ENCODE data around the gene ATP8B3.

The ATP8B3 gene

GRCh38 chr19:1779574-1779973, 32.5 kb downstream of the ATP8B3 start:
- ChIA-PET CTCF (interaction anchor here (1.3 to 5.0 kb wide), 6 partner anchors 9 to 16 kb away, joined by 4 to 60 read pairs (median 8); no protein-coding TSS in a partner anchor), POLR2A (no interaction called here)
- DNase-seq (ENCODE audit: low read depth, low spot score), result no peak
- TF ChIP-seq, protein P1, sequence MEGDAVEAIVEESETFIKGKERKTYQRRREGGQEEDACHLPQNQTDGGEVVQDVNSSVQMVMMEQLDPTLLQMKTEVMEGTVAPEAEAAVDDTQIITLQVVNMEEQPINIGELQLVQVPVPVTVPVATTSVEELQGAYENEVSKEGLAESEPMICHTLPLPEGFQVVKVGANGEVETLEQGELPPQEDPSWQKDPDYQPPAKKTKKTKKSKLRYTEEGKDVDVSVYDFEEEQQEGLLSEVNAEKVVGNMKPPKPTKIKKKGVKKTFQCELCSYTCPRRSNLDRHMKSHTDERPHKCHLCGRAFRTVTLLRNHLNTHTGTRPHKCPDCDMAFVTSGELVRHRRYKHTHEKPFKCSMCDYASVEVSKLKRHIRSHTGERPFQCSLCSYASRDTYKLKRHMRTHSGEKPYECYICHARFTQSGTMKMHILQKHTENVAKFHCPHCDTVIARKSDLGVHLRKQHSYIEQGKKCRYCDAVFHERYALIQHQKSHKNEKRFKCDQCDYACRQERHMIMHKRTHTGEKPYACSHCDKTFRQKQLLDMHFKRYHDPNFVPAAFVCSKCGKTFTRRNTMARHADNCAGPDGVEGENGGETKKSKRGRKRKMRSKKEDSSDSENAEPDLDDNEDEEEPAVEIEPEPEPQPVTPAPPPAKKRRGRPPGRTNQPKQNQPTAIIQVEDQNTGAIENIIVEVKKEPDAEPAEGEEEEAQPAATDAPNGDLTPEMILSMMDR (IDR thresholded peaks at IDR 0.05; ENCODE audit: insufficient read depth, low read length, missing control alignments), result no peak
- H3K4me3 ChIP-seq (ENCODE audit: low read depth, low read length), result no peak overlapping the region

- DNase-seq (ENCODE audit: low read depth, low spot score), result no peak
- H3K4me3 ChIP-seq (ENCODE audit: low read depth, low read length), result no peak overlapping the region
- TF ChIP-seq, protein P1 (IDR thresholded peaks at IDR 0.05; ENCODE audit: insufficient read depth, low read length, missing control alignments), result no peak
- ChIA-PET CTCF (interaction anchor here (1.1 to 3.0 kb wide), 4 partner anchors 9 to 187 kb away, joined by 4 to 17 read pairs (median 10); no protein-coding TSS in a partner anchor), POLR2A (no interaction called here)
Observed at GRCh38 chr19:1777149-1777548, 34.9 kb downstream of the ATP8B3 start.

- TF ChIP-seq, protein P1 (IDR thresholded peaks at IDR 0.05; ENCODE audit: insufficient read depth, low read length, missing control alignments), result no peak
- no peak for DNase-seq (ENCODE audit: low read depth, low spot score)
- CTCF ChIA-PET, result interaction anchor here (0.7 to 3.0 kb wide), 5 partner anchors 9 to 186 kb away, joined by 3 to 17 read pairs (median 4); no protein-coding TSS in a partner anchor
- POLR2A ChIA-PET, result no interaction called here
- no peak overlapping the region for H3K4me3 ChIP-seq (ENCODE audit: low read depth, low read length)
Observed at GRCh38 chr19:1776606-1777147, 35.4 kb downstream of the ATP8B3 start.

DNA sequence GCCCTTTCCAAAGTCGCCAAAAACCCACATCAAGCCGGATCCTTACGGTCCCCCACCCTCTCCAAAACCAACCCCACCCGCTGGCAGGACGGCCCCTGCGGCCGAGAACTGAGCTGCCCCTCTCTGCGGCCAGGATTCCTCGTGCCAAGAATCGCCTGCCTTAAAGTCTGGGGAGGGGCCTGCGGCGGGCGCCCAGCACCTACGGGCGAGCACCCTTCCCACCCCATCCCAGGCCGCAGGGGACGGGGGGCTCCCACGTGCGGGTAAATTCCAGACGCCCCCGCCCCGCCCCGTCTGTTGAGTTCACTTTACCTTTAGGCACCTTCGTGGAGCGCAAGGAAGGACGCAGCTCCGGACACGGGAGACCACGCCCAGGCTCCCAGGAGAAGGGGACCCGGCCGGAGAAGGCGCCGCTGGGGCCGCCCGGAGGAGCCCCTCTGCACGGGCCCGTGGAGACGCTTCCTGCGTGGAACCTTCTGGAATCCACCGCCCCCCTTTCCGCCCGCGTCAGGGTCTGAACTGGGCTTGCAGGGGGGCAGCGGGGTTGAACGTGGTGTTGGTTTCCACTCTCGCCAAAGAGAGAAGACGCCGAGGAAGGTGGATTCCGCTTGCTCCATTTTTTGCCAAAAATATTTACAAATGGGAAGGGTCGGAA, 36.0 kb downstream of the ATP8B3 start:
- TF ChIP-seq, protein P1 (IDR thresholded peaks at IDR 0.05; ENCODE audit: insufficient read depth, low read length, missing control alignments), result no peak
- no peak overlapping the region for H3K4me3 ChIP-seq (ENCODE audit: low read depth, low read length)
- POLR2A ChIA-PET, result no interaction called here
- CTCF ChIA-PET, result interaction anchor here (0.7 to 2.5 kb wide), 3 partner anchors 12 to 106 kb away, joined by 3 to 9 read pairs (median 3); no protein-coding TSS in a partner anchor
- no peak for DNase-seq (ENCODE audit: low read depth, low spot score)

- ChIA-PET POLR2A (no interaction called here), CTCF (interaction anchor here (1.8 to 2.5 kb wide), 2 partner anchors 103 to 105 kb away, joined by 3 to 9 read pairs; no protein-coding TSS in a partner anchor)
- H3K4me3 ChIP-seq (ENCODE audit: low read depth, low read length), result no peak overlapping the region
- TF ChIP-seq, protein P1 (IDR thresholded peaks at IDR 0.05; ENCODE audit: insufficient read depth, low read length, missing control alignments), result peak; percentile 49
- DNase-seq (ENCODE audit: low read depth, low spot score), result no peak
Observed at GRCh38 chr19:1774989-1775772, 36.9 kb downstream of the ATP8B3 start.

Data from AG04449 (cell line).